Tibial artery (tissue), 4 donors: Measurements from ENCODE around the gene ZFR.
A peak's percentile ranks its signal among the peaks of the same experiment; 100 is the strongest.

Experiments
- DNase-seq, 2 donors: peaks; one replicate each; pipeline ENCODE4 v3.0.0-alpha.2; 2019
- H3K27ac ChIP-seq, 2 donors: fragments of 200-600 bp; sonication (generic) in 1 of 2; 1 replicate in 1 of 2; 2 replicates in 1 of 2; pipeline ENCODE4 v1.5.1; 2018 to 2019; ENCODE audit warnings: mild to moderate bottlenecking in 1 of 2
- H3K27me3 ChIP-seq, 2 donors: fragments of 200-600 bp; sonication (generic) in 1 of 2; one replicate each; pipeline versions ENCODE4 v1.5.1 to v1.6.0; 2016 to 2019
- H3K36me3 ChIP-seq, 3 donors: fragments of 200-600 bp; sonication (generic) in 2 of 3; one replicate each; pipeline ENCODE4 v1.5.1; 2016 to 2019; ENCODE audit warnings: mild to moderate bottlenecking in 2 of 3
- H3K4me1 ChIP-seq, 4 donors: fragments of 200-600 bp; sonication (generic) in 2 of 4; 1 replicate in 3 of 4; 2 replicates in 1 of 4; pipeline ENCODE4 v1.5.1; 2016 to 2019
- H3K4me3 ChIP-seq, 2 donors: fragments of 200-600 bp; sonication (generic) in 1 of 2; 1 replicate in 1 of 2; 2 replicates in 1 of 2; pipeline ENCODE4 v1.5.1; 2018 to 2019; ENCODE audit warnings: mild to moderate bottlenecking in 2 of 2
- H3K9me3 ChIP-seq, 3 donors: fragments of 200-600 bp; sonication (generic) in 1 of 3; one replicate each; pipeline ENCODE4 v1.5.1; 2016 to 2019
- intact Hi-C: fragments of 100-400 bp; cut with DNase I; formaldehyde crosslinking; loops from one replicate; pipeline ENCODE4 v1.15.0; 2023; ENCODE audit warnings: low total_unique reads
- TF ChIP-seq, protein P1 (sequence below), 2 experiments: fragments of 200-600 bp in 1 of 2; fragments of 450-650 bp in 1 of 2; IDR thresholded peaks; one replicate each; pipeline ENCODE4 v1.5.1; 2017 to 2019; ENCODE audit warnings: antibody characterized with exemption in 2 of 2, mild to moderate bottlenecking in 1 of 2, moderate library complexity in 1 of 2

Gene ZFR

DNA sequence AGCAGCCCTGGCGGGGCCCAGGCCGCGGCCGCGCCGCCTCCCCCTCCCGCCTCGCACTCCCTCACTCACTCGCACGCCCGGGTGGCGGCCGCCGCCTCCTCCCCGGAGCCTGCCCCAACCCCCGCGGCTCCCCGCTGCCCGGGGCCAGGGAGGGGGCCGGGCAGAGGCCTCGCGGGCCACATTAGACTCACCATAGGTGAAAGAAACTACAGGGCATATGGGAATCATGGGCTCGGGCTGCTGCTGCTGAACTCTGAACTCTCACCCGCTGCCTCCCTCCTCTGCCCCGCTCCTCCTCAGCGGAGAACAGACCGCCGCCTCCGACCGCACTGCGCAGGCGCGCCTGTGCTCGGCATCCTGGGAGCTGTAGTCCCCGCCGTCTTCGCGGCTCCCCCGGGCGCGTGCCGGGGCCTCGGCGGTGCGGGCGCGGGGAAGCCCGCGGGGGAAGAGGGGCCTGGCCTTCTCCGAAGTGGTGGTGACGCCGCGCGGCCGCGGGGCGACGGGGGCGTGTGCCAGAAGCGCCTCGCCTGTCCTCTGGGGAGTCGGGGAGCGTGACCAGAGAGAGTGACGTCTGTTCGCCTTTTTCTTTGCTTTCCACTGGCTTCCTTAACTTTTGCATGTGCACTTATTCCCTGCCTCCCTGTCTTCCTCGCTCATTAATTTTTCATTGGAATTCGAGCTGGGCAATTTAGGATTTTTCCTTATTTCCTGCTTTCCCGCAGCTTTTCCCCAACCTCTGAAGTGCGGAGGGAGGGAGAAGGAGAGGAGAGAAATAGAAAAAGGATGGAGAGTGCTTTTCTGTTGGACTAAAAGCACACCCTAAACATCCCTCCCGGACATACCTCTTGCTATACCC is at the start of gene ZFR:
Gene ZFR, minus strand, starts transcription at position 310 of the 856 bp plus-strand sequence. Its CDS starts 82 bp downstream, at position 228.
- peaks cover 0 to 39% (median 20%) of the 10 kb centered on the region in 4 donors for H3K4me1 ChIP-seq
- TF ChIP-seq, protein P1, sequence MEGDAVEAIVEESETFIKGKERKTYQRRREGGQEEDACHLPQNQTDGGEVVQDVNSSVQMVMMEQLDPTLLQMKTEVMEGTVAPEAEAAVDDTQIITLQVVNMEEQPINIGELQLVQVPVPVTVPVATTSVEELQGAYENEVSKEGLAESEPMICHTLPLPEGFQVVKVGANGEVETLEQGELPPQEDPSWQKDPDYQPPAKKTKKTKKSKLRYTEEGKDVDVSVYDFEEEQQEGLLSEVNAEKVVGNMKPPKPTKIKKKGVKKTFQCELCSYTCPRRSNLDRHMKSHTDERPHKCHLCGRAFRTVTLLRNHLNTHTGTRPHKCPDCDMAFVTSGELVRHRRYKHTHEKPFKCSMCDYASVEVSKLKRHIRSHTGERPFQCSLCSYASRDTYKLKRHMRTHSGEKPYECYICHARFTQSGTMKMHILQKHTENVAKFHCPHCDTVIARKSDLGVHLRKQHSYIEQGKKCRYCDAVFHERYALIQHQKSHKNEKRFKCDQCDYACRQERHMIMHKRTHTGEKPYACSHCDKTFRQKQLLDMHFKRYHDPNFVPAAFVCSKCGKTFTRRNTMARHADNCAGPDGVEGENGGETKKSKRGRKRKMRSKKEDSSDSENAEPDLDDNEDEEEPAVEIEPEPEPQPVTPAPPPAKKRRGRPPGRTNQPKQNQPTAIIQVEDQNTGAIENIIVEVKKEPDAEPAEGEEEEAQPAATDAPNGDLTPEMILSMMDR (IDR thresholded peaks at IDR 0.05): no peak
- H3K27ac ChIP-seq: peak within 1 kb of the TSS; percentile 98 to 99
- H3K36me3 ChIP-seq: no peaks in the 10 kb centered on the region
- intact Hi-C loops: loop anchor here (5.0 kb wide), 1 partner anchor 143 kb away; the partner anchor contains the start of gene SUB1
- H3K9me3 ChIP-seq: no peaks in the 10 kb centered on the region
- peak; percentile 91 to 95 for DNase-seq
- H3K27me3 ChIP-seq: no peaks in the 10 kb centered on the region
- H3K4me3 ChIP-seq: peak within 1 kb of the TSS; percentile 97 to 100

DNA sequence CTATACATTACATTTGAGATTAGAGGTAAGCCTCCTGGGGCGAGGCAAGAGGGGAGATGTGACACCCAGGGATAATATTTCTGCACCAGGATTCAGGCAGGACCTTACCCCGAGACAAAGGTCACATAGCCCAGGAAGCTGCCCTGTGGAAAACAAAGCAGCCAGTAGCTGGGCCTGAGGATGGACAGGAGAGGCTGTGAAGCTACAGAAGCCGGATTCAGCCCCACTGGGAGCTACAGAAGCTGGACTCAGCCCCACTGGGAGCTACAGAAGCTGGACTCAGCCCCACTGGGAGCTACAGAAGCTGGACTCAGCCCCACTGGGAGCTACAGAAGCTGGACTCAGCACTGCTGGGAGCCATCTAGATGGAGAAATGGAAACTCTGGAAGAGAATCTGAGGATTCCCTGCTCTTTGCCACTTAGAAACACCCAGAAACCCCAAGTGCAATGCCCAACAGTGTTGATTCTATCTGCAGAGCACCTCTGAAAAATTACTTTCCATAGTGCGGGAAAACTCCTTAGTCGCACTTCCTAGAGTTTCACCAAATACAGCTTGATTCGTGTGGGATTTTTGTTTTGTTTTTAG is 46.5 kb upstream of the ZFR start:
- H3K27me3 ChIP-seq: no peaks in the 10 kb centered on the region
- DNase-seq: no peak
- no peak overlapping the region for H3K27ac ChIP-seq
- no peaks in the 10 kb centered on the region for H3K36me3 ChIP-seq
- no peak overlapping the region for H3K4me3 ChIP-seq
- H3K4me1 ChIP-seq: peaks cover 0 to 6% (median 2%) of the 10 kb centered on the region in 4 donors
- intact Hi-C loops: loop anchor here (1.0 kb wide), 1 partner anchor 98 kb away; no protein-coding TSS in a partner anchor
- TF ChIP-seq, protein P1 (IDR thresholded peaks at IDR 0.05): no peak
- no peaks in the 10 kb centered on the region for H3K9me3 ChIP-seq

DNA sequence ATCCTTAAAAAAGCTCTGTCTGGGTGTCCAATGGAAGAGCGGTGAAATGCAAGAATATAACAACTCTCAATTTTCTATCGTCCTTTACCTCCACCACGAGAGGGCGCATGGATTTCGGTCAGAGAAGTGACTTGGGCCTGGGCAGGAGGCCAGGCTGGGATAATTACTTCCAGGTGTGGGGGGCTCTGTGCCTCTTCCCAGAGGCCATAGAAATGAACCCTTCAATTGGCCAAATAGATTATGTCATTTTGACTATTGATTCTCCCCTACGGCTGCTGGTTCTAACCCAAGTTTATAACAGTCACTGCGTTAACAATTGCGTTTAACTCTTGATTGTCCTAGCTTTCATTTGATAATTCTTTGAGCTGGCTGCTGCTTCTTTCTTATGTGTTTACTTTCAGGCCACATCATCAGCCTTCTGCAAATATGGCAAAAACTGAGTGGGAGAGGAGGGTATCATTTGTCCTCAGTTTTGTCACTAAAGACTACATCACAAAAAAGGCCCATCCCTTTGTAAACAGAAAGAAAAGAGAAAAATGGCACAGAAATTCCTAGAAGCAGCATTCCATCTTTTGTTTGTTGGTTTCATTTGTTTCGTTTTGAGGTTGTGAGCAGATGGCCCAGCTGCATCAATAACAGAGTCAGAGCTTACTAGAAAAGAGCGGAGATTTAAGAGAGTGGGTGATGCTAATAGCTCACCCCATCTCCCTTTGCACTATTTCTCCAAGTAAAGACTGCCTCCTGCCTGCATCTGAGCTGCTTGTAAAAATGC is 45.4 kb upstream of the ZFR start:
- intact Hi-C loops: loop anchor here (1.0 to 5.0 kb wide), 2 partner anchors 99 to 932 kb away; no protein-coding TSS in a partner anchor

DNA sequence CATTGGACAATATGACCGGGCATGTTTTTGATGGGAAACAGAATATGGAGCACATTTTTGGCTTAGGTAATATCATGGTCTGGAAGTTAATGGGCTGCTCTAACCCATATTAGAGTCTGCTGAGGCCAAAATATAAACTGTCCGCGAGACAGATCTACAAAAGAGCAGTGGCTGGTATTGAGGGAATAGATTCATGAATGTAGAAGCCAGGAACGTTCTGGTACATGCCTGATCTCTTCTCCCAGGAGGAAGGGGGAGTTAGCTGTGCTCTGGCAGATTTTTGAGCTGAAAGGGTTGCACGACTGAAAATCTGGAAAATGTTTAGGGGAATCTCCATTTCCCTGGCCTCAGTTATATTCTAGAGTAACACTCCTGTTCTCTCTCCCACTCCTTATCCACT is 42.9 kb upstream of the ZFR start:
- Histone ChIP-seq H3K36me3 (no peaks in the 10 kb centered on the region), H3K4me3 (no peak overlapping the region), H3K9me3 (no peaks in the 10 kb centered on the region), H3K27me3 (no peaks in the 10 kb centered on the region), H3K4me1 (peaks cover 0 to 6% (median 2%) of the 10 kb centered on the region in 4 donors), H3K27ac (no peak overlapping the region)
- intact Hi-C loops: loop anchor here (5.0 kb wide), 1 partner anchor 935 kb away; no protein-coding TSS in a partner anchor
- DNase-seq: no peak
- TF ChIP-seq, protein P1 (IDR thresholded peaks at IDR 0.05): no peak

More for the DNA sequence above, 45.4 kb upstream of the ZFR start:
- Histone ChIP-seq H3K4me3 (no peak overlapping the region), H3K4me1 (peaks cover 0 to 6% (median 2%) of the 10 kb centered on the region in 4 donors), H3K36me3 (no peaks in the 10 kb centered on the region), H3K9me3 (no peaks in the 10 kb centered on the region), H3K27me3 (no peaks in the 10 kb centered on the region), H3K27ac (no peak overlapping the region)
- TF ChIP-seq, protein P1 (IDR thresholded peaks at IDR 0.05): peak; percentile 77 to 81
- peak; percentile 75 to 81 for DNase-seq

DNA sequence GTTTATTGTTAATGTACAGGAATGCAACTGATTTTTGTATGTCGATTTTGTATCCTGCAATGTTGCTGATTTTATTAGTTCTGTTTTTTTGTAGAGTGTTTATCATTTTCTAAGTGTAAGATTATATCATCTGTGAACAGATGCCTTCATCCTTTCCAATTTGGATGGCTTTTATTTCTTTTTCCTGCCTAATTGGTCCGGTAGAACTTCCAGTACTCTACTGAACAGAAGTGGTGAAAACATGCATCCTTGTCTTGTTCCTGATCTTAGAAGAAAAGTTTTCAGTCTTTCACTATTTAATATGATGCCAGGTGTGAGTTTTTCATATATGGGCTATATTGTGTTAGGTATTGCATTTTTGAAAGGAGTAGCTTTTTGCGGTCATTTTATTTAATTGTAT is 42.5 kb upstream of the ZFR start:
- no peaks in the 10 kb centered on the region for H3K36me3 ChIP-seq
- DNase-seq: no peak
- intact Hi-C loops: loop anchor here (5.0 kb wide), 1 partner anchor 935 kb away; no protein-coding TSS in a partner anchor
- no peak overlapping the region for H3K27ac ChIP-seq
- H3K9me3 ChIP-seq: no peaks in the 10 kb centered on the region
- H3K4me1 ChIP-seq: peaks cover 0 to 6% (median 2%) of the 10 kb centered on the region in 4 donors
- no peaks in the 10 kb centered on the region for H3K27me3 ChIP-seq
- H3K4me3 ChIP-seq: no peak overlapping the region
- TF ChIP-seq, protein P1 (IDR thresholded peaks at IDR 0.05): no peak
